CD4-positive, alpha-beta T cell treated with Interferon gamma for 1 hour (primary cell): ENCODE measurements around the gene MARCHF3.
"Not testable (repeated sequence)": the region's sequence is repeated elsewhere in the genome, so short reads cannot be mapped to it uniquely, and the experiment has no call there.

Experiments
- DNase-seq: peaks from one replicate; pipeline ENCODE4 v3.0.0-alpha.2; 2020

Gene MARCHF3

DNA sequence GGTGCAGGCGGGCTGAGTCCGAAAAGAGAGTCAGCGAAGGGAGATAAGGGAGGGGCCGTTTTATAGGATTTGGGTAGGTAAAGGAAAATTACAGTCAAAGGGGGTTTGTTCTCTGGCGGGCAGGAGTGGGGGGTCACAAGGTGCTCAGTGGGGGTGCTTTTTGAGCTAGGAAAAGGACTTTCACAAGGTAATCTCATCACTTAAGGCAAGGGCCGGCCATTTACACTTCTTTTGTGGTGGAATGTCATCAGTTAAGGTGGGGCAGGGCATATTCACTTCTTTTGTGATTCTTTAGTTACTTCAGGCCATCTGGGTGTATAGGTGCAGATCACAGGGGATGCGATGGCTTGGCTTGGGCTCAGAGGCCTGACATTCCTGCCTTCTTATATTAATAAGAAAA lies 191.0 kb downstream of the MARCHF3 start:
- DNase-seq, result not testable (repeated sequence)

DNA sequence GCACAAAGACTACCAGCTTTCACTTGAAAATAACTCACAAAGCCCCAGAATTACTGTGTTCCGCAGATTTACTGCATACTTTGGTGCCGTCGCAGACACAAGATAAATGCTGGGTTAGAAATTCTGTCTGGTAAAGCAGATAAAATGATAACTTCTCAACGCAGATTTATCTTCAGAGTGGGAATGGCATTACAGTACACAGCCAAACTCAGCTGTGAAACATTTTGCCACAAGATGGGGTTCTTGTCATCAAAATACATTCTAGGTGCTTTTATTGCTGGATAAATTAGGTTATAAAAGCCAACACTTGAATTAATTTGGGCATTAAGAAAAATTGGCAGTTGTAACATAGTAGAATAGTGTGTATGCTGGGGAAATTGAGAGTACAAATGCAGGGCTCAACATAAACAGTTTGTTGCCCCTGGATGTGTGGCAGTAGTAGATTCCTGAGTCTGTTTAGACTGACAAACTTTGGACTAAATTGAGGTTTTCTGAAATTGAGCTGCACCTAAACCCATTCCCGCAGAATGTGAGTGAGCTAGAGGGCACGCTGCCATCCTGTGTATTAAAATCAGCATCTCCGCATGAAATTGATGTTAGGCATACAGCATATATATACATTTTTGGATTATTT lies 192.3 kb downstream of the MARCHF3 start:
- no peak for DNase-seq

- DNase-seq, result no peak
Measured at GRCh38 chr5:126837242-126837641, 193.1 kb downstream of the MARCHF3 start.

GRCh38 chr5:126836778-126837177 lies 193.6 kb downstream of the MARCHF3 start:
- DNase-seq, result no peak

DNA sequence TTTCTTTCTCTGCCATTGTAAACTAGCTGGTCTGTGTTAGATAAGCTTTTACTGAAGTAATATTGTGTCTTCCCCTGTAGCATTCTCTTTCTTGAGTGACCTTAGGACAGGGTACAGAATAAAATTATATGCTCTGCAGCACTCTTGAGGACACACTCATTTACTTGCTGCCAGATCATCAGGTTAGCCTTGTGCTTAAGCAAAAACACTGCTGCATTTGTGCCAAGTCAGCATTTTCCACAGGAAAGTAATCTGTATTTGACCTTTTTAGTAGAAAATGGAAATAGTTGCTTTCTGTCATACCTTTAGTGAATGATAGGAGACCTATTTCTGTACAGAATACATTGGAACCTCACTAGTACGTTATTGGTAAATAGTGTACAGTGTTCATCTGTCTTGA lies 199.2 kb downstream of the MARCHF3 start:
- DNase-seq, result no peak

DNA sequence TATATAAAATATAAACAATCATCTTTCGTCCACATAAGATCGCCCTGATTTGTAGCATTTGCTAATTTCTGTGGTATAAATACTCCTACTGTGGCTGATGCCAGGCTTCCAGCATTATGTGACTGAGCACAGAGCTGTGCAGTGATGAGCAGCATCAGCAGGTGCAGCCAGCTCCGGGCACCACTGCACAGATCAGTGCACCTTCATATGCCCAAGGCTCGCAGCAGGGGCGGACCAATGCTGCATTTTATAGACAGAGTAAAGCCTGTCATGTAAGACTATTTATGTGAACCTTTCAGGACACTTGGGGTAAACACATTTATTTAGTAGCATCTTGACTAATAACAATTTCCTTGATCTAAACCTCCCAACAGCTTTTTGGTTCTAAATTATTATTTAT lies 200.3 kb downstream of the MARCHF3 start:
- DNase-seq, result no peak

DNA sequence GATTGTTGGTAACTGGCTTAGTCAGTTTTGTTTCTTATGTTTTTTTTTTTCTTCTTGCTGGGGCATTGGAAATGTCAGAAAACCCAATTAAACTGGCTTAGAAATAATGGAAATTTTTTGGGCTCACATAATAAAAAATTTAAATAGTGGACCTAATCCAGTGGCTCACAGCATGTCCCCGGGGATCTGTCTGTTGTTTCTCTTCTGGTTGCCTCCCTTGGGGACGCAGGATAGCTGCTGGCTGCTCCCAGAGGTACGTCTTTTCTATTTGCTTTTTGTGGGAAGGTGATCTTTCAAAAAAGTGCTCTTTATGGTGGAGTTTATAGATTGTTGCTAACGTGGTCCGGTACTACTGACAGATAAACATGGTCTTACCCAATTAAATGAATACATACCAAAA lies 201.3 kb downstream of the MARCHF3 start:
- DNase-seq, result no peak

GRCh38 chr5:126826619-126827215 lies 203.6 kb downstream of the MARCHF3 start:
- no peak for DNase-seq

DNA sequence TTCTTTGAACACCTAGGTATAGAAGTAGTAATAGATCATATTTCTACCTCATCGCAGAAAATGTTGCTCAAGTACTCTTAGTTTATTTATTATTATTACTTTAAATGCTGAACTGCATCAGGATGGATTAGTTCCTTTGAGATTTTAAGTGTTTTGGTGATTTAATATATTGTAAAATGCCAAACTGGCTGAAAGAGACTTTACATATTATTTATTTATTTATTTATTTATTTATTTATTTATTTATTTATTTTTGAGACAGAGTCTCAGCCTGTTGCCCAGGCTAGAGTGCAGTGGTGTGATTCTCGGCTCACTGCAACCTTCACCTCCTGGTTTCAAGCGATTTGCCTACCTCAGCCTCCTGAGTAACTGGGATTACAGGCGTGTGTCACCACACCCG lies 211.1 kb downstream of the MARCHF3 start:
- no peak for DNase-seq

DNA sequence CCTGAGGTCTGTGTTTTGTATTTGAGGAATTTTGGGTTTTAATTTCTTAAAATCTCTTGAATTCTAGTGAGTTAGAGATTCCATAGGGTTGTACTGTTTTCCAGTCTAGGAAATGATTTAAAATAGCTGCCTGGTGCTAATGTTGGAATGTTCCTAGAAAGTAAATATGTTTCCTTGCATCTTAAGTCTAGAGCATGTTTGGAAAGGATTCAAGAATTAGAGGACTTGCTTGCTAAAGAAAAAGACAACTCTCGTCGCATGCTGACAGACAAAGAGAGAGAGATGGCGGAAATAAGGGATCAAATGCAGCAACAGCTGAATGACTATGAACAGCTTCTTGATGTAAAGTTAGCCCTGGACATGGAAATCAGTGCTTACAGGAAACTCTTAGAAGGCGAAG lies 211.6 kb downstream of the MARCHF3 start:
- DNase-seq, result no peak
